ENCODE results near the gene DELE1. TPM values are rescaled to one million over a fixed set of nuclear protein-coding genes. Genes with fewer than 3 reads are reported as not detected.

The DELE1 gene
- total and polyA plus RNA-seq, 8 donors: 29.2 to 100 (median 71.7) TPM

DNA sequence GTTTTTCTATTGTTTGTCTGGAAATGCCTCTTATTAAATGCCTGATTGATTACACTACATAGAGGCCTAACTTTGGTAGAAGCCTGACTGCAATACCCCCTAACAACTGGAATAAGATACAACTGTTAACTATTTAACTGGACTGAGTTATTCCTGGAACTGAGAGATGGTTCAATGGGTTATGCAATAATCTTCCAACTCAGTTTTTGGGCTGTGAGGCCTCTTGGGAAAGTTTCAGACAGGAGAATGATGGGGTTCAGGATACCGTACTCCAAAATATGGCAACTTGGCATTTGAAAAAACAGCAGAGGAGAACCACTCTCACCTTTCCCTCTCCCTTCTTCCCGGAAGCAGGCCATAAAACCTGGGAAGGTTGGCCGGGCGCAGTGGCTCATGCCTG is 26.2 kb upstream of the DELE1 start:
- TF ChIP-seq POLR2AphosphoS5 (IDR thresholded peaks at IDR 0.05): no peak
- TF ChIP-seq EP300 (IDR thresholded peaks at IDR 0.05): no peak
- TF ChIP-seq, protein P1, sequence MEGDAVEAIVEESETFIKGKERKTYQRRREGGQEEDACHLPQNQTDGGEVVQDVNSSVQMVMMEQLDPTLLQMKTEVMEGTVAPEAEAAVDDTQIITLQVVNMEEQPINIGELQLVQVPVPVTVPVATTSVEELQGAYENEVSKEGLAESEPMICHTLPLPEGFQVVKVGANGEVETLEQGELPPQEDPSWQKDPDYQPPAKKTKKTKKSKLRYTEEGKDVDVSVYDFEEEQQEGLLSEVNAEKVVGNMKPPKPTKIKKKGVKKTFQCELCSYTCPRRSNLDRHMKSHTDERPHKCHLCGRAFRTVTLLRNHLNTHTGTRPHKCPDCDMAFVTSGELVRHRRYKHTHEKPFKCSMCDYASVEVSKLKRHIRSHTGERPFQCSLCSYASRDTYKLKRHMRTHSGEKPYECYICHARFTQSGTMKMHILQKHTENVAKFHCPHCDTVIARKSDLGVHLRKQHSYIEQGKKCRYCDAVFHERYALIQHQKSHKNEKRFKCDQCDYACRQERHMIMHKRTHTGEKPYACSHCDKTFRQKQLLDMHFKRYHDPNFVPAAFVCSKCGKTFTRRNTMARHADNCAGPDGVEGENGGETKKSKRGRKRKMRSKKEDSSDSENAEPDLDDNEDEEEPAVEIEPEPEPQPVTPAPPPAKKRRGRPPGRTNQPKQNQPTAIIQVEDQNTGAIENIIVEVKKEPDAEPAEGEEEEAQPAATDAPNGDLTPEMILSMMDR (IDR thresholded peaks at IDR 0.05): no peak
- TF ChIP-seq POLR2A (IDR thresholded peaks at IDR 0.05): no peak
- H3K27ac ChIP-seq: no peak overlapping the region
- DNase-seq: no peak
- no peaks in the 10 kb centered on the region for H3K9me3 ChIP-seq
- peaks cover 0 to 16% (median 0%) of the 10 kb centered on the region in 3 donors for H3K27me3 ChIP-seq
- 91 to 99% (median 96%) methylated on average over 4 of the region's 4 CpGs for WGBS, 5 donors
- intact Hi-C loops (cut with DNase I; ENCODE audit: low total_unique reads): no loop called here
- H3K4me3 ChIP-seq: no peak overlapping the region
- no peaks in the 10 kb centered on the region for H3K36me3 ChIP-seq
- no peaks in the 10 kb centered on the region for H3K4me1 ChIP-seq

DNA sequence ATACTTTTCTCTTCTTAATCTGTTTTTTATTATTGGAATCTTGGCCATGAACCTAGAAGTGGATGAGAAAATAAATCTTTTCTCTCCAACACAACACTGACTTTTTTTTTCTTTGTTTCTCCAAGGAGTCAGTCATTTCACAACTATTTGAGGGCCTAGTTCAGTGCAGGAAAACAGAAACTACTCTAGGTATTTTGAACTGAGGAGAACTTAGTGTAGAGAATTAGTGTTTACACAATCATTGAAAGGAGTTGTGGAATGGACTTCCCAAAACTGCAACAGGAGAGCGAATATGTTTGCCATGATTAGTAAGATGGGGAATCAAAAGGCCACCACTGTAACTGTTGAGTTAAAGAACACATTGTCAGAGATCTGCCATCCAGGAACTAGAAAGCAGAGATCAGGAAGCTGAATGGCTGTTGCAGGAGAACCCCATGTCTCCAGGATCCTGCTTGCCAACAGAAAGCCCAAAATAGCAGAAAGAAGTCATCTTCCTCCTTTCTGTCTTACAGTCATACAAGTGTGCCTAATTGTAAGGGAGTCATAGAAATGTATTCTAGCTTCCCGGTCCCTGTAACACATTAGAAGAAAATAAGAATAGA is 25.1 kb upstream of the DELE1 start:
- intact Hi-C loops (cut with DNase I; ENCODE audit: low total_unique reads): no loop called here
- H3K27ac ChIP-seq: peak overlapping the region in 1 of 5 donors; percentile 22

DNA sequence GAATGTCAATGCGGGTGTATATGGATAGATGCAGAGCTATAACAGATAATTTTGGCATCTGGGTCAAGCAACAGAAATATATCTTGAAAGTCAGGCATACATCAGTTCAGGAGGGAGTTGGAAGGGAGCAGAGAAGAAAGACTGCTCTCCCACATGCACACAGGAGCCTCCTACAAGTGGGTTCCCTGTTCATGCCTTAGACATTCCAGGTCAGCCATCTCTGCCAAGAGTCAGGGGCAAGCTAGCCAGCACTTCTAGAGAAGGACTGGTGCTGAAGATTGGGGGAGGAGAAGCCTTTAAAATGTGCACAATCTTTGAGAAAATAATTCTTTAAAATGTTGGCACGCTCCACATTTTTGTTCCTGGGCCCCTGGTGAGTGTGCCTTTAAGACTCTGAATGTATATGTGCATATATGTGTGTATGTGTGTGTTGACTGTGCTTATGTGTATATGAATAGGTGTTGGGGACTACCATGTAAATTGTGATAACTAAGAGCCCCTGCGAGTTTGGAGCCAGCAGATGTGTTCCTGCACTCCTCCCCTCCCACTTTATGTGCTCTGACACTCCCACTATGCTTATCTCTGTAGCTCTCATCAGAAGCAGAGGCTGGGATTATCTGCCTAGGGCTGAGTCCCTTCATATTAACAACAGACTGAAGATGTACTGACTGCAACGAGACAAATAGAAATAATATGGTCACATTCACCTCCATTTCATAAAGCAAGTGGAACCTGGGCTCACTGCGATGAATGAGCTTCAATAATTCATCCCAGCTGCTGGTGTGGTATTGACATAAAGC is 21.5 kb upstream of the DELE1 start:
- intact Hi-C loops (cut with DNase I; ENCODE audit: low total_unique reads): no loop called here
- H3K27me3 ChIP-seq: peaks cover 0 to 10% (median 0%) of the 10 kb centered on the region in 3 donors
- H3K4me3 ChIP-seq: no peak overlapping the region
- no peak for DNase-seq
- no peaks in the 10 kb centered on the region for H3K4me1 ChIP-seq
- no peaks in the 10 kb centered on the region for H3K9me3 ChIP-seq
- 53 to 67% (median 61%) methylated on average over 5 of the region's 5 CpGs for WGBS, 5 donors
- TF ChIP-seq, protein P1 (IDR thresholded peaks at IDR 0.05): no peak
- TF ChIP-seq POLR2AphosphoS5 (IDR thresholded peaks at IDR 0.05) (no peak), EP300 (IDR thresholded peaks at IDR 0.05) (no peak), POLR2A (IDR thresholded peaks at IDR 0.05) (no peak)
- no peaks in the 10 kb centered on the region for H3K36me3 ChIP-seq
- no peak overlapping the region for H3K27ac ChIP-seq

More for the DNA sequence above, 25.1 kb upstream of the DELE1 start:
- Histone ChIP-seq H3K4me1 (no peaks in the 10 kb centered on the region), H3K36me3 (no peaks in the 10 kb centered on the region), H3K4me3 (no peak overlapping the region), H3K9me3 (no peaks in the 10 kb centered on the region), H3K27me3 (peaks cover 0 to 10% (median 0%) of the 10 kb centered on the region in 3 donors)
- DNase-seq: no peak
- WGBS, 5 donors: 82 to 96% (median 84%) methylated on average over 2 of the region's 2 CpGs
- no peak for TF ChIP-seq POLR2A (IDR thresholded peaks at IDR 0.05)
- no peak for TF ChIP-seq POLR2AphosphoS5 (IDR thresholded peaks at IDR 0.05)
- TF ChIP-seq EP300 (IDR thresholded peaks at IDR 0.05): no peak
- TF ChIP-seq, protein P1 (IDR thresholded peaks at IDR 0.05): no peak

DNA sequence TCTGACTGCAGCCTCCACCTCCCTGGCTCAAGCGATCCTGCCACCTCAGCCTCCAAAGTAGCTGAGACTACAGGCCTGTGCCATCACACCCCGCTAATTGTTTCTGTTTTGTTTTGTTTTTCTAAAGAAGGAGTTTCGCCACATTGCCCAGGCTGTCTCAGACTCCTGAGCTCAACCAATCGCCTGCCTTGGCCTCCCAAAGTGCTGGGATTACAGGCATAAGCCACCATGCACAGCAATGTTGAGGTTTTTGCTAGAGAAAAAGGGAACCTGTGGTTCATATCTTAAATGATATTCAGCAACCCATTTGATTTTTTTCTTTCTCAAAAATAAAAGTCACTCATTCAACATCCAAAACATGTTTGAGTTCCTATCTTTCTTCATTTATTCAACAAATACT is 20.4 kb upstream of the DELE1 start:
- H3K9me3 ChIP-seq: no peaks in the 10 kb centered on the region
- TF ChIP-seq, protein P1 (IDR thresholded peaks at IDR 0.05): no peak
- TF ChIP-seq POLR2A (IDR thresholded peaks at IDR 0.05): no peak
- TF ChIP-seq EP300 (IDR thresholded peaks at IDR 0.05): no peak
- no peak for TF ChIP-seq POLR2AphosphoS5 (IDR thresholded peaks at IDR 0.05)
- no peak overlapping the region for H3K4me3 ChIP-seq
- no peaks in the 10 kb centered on the region for H3K4me1 ChIP-seq
- H3K36me3 ChIP-seq: no peaks in the 10 kb centered on the region
- H3K27me3 ChIP-seq: peaks cover 0 to 10% (median 0%) of the 10 kb centered on the region in 3 donors
- H3K27ac ChIP-seq: no peak overlapping the region
- intact Hi-C loops (cut with DNase I; ENCODE audit: low total_unique reads): no loop called here
- 68 to 76% (median 70%) methylated on average over 4 of the region's 4 CpGs for WGBS, 5 donors
- no peak for DNase-seq

All from stomach (tissue), 9 donors.